Activated T-cell treated with anti-CD3 and anti-CD28 coated beads for 24 hours (primary cell): Measurements from ENCODE around the gene UXS1.

Experiments
- DNase-seq: peaks from one replicate; pipeline ENCODE4 v3.0.0-alpha.2; 2020; ENCODE audit warnings: low read depth

UXS1 gene

DNA sequence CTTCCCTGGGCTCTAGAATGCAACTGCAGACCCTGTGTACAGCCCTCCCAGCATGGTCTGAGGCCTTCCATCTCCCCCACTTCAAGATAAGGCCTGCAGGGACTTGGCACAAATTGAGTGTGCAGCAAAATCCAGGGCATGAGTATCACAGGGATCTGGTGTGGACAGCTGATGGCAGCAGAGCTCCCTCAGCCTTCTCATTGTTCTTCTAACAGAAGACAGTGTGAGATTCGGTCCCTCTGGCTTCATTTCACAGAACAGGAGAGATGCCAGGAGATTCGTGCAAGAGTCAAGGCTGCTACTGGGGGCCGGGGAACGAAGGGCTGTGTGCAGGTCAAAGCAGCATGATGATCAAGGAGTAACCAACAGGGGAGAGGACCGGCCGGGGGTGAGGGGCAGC lies 85.8 kb downstream of the UXS1 start:
- no peak for DNase-seq

DNA sequence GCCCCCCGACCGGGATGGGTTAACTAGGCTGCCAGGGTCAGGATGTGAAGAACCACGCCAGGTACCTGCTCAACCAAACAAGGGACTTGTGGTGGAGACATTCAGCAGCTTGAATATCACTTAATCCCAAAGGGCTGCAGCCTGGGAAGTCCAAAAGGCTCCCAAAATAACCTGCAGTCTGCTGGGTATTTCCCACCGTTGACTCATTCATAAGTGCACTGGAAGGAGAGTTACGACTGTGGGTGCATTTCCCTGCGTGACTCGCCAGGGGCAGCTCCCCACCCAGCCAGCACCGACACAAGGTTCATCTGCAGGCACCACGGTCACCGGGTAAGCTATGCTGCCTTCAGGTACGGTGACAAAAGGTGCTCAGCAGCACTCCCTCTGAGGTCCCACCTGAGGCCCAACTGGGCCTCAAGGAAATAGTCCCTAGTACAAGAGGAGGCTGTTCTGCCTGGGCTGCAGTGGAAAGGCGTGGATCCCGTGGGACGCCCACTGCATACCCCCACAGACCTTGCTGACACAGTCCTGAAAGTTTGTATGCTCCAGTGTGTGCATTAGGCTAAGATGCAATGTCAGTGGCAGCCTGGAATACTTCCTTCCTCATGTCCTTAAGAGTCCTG lies 86.5 kb downstream of the UXS1 start:
- peak; percentile 40 for DNase-seq

DNA sequence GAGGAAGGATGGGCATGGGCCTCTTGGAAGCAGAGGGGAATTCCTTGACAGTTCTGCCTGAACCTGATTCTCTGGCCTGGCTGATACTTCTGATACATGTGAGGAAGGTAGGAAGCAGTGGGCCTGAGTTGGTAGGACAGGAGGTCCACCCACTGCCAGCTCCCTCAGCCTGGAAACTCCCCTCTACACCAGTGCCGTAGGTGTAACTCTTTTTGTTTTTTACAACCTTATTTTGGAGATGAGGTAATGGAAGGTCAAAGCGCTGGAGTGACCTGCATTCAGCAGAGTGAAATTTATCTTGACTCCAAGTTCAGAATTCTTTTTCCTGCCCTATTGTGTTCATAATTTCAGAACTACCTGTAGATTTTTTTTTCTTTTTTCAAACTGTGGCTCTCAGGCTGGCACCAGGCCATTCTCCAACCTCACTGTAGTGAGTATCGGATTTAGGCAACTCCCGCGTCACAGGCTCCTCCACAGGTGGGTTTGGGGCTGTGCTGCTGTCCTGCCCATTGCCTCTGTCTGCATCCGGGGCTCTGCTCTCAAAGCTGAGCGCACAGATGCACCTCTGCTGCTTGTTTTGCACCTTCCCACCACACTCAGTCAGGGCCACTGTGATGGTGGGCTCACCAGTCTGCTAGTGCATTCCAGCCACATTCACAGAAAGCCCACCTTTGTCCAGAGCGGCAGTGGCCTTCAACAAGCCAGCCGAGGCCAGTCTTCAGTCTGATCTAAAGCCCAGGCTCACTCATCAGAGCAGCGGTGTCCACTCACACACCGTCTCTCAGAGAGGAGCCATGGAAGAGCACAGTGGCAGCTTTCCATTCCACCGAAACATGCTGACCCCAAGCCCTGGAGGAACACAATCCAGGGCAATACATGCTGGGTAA lies 87.2 kb downstream of the UXS1 start:
- DNase-seq = no peak

DNA sequence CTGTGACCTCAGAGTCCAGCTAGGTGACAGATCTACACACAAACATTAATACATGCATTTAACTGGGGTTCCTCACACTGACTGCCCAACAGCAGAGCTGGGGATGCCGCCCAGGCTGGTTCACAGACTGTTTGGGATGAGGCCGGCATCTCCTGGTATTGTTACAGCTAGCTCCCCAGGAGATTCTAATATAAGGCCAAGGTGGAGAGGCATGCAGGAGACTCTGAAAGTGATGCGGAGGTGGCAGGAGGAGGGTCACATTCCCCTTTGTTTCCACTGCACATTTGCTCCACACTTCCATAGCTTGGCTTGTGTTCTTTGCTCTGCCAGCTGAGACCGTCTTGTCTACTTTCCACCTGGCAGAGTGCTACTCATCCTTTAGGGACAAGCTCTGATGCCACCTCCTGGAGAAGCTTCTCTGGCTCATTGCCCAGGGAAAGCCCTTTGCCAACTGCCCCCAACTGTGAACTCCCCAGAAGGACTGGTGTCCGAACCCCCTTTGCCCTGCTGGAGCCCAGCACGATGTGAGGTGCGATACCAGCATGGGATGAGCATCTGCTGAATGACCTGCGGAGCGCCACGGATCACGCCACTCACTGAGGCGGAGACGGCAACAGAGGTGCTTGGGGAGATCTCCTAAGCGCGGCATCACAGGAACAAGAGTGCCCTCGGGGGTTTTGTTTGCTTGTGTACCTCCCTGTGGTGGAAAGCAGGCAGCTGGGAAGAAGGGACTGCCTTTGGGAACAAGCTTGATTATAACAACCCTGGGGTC lies 88.8 kb downstream of the UXS1 start:
- DNase-seq = no peak

DNA sequence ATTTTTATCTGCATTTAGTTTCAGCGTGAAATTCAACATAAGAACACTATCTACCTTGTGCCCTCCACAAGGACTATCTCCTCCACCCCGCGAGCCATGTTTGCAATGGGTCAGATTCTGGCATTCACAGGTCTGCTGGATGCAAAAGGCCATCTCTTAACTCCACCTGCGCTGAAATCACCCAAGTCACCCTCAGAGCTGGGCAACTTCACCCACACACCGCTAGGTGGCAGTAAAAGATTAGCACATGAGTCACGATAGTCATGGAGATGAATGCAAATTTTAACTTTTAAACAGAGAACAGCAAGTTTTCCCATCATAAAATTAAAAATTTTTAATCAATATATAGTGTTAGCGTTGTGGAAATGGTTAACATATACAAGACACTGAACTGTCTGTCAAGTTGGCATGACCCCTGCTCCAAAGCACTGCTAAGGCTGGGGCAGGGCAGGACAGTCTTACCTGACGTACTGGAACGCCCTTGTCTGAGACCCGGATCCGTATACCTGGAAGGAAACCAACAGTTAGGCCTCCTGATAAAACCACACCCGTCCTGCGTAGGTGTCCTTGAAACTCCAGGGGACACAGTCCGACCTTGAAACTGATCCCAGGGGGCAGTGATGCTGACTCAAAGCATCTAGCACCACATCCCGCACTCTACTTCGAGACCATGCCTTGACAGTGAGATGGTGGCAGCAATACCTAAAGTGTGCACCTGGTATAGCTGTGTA lies 89.6 kb downstream of the UXS1 start:
- DNase-seq = peak; percentile 62

DNA sequence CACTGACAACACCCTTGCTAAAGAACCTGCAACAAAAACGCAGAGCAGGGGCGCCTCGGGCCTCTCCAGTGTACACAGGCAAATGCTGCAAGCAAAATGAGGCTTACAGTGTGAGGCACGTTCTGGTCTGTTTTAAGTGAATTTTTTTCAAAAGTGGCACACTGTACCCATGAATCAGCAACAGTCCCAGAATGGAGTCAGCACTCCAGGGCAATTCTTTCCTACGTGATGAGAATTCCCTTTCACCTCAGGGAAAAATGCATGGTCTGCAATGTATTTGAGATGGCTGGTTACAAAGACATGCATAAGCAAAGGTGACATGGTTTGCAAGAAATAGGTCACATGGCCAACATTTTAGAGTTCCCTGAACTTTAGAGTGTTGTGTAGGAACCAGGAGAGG lies 94.4 kb downstream of the UXS1 start:
- DNase-seq = no peak

DNA sequence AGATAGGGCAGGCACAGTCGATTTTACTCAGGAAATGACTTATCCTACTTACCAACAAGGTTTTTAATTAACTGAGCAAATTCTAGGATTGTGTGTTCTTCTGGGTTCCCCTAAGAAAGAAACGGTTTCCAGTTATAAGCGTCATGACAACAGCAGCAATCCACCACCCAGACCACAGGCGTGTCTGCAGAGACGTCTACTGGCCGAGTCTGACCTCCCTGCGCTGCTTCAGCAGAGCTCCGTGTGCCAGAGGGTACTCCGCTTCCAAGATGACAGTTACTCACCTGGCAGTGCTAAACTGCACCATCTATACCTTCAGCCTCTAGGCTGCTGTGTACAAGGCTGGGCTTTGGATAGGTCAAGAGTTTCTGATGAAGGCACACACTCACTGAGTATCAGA lies 95.4 kb downstream of the UXS1 start:
- no peak for DNase-seq

DNA sequence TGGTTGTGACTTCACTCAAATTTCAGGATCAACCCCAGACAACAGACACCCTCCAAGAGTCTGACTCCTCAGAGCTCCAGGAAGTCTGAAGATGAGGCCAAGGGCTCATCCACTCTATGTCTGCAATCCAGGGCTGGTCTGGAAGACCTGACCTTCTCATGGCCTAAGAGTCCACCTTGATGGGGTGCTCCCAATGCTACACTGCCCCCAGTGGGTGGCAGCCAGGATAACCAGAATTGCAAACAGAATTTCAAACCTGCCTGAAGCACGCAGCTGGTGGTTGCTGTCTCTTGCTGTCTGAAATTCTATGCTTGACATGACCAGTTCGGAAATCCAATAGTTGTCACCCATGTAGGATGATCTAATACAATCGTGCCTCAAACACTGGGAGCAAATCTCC lies 96.0 kb downstream of the UXS1 start:
- no peak for DNase-seq

DNA sequence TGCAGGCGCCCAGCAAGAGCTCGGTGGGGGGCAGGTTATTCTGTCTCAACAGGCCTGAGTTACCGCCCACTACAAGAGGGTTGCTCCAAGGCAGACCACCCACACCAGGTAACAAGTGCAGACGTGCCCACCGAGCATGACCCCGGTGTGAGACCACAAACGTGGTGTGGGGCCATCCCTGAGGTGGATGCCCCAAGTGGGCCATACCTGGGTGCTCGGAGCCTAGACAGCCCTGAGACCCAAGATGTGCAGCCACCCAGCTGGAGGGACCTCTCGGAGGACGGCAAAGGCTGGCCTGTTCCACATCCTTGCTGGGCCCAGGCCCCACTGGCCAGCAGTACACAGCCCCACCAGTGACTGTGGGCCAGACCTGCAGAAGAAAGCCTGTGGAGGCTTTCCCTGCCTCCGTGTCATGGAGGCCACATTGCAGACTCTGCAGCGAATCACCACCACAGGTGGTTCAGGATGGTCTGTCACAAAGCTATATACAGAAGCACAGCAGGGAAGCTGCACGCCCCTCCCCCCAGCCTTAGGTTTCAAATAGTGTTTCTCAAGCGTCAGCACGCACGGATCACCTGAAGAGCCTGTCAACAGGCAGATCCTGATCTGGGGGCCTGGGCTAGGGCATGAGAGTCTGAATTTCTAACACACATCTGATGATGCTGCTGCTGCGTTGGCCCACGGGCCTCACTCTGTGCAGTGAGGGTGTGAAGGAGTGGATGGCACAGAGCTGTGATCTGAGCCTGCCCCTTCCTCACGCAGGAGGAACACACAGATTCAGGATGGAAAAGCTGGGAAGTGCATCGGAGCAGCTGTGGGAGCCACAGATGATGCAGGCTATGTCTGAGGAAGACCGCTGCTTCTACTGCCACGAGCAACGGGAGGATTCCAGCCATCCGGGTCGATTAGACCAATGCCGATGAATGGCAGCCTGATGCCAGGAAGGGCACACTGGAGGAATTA lies 96.8 kb downstream of the UXS1 start:
- DNase-seq = no peak

DNA sequence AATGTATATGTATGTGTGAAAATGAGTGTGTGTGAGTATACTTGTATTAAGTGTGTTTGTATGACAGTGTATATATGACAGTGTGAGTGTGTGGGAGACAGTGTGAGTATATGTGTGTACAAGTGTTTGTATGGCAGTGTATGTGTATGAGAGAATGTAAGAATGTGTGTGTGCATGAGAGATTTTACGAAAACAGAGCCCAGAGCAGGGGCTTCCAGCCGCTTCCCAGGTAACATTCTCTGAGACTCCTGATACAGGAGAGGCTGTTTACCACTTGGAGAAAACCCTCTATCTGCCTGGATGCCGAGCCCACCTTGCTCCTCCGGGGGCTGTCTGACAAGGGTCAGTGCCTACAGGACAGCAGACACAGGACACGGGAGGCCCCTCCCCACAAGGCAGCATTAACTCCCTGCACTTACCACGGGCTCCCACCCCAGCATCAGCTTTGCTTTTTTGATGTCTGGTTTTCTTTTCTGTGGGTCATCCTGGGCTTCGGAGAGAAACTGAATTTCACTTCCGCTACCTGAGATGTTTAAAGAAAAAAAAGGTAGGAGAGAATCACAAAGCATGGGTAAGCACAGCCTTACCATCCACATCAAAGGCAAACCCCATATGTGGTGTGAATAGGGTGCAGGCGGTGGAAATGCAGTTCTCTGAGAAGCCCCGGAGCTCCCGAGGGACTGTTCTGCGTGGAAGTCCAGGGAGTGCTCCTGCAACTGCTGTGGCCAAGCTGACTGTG lies 97.6 kb downstream of the UXS1 start:
- no peak for DNase-seq

DNA sequence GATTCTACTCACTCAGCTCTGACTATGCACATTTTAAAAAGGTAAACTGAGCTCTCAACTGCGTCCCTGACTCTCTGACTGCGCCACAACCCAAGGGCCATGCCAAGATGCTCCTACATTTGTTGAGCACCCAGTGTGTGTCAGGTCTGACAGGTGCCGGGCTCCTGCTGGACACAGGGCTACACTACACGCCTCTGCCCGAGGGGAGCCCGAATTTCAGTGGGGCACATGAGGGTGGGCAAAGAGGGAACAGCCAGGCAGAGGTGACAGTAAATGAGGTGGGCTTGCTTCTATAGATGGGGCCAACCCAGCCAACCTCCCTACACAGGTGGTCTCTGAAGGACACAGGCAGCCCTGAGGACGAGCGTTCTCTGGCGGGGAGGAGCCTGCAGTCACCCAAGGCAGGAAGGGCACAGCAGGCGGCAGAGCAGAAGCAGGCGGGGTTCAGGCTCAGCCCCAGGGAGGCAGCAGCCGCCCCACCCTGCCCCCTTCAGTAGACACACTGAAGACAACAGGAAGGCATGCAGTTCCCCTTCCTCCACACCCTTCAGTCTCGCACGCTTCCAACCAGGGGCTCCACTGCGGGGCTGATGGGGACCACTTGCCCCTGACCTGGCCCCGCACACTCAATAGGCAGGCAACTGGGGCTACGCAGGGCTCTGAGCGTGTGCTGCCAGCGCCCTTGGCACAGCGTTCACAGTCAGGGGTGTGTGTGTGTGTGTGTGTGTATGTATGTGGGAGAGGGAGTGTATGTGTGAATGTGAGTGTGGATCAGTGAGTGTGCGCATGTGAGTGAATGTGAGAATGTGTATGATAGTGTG lies 98.4 kb downstream of the UXS1 start:
- DNase-seq = peak; percentile 45

DNA sequence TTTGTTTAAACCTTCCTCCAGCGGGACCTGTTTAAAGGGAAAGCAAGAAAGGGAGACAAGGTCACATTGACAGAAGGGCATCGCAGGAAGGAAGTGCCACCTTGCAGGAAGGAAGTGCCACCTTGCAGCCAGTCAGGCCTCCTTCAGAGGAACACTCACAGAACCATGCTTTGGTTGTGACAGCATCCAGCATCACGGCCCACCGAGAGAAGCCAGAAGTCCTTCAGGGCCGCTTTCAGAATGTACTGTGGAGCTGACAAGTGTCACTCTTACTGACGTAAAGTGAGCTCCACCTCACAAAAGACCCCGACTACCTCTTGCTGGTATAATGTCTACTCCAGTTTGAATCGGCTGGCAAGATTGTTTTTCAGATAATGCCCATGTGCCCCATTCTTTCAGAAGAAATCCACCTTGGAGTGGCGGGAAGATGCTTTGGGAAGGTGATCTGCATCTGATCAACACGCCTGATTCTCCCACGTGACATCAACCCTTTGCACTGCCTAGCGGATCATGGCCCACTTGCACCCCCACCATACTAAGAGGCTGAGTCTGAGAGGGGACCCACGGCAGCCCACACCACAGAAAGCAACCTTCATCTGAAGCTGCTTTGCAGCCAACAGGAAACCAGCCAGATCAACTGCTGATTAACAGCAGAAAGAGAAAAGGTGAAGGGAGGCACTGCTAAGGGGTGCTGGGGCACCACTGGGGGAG lies 99.8 kb downstream of the UXS1 start:
- peak; percentile 26 for DNase-seq

DNA sequence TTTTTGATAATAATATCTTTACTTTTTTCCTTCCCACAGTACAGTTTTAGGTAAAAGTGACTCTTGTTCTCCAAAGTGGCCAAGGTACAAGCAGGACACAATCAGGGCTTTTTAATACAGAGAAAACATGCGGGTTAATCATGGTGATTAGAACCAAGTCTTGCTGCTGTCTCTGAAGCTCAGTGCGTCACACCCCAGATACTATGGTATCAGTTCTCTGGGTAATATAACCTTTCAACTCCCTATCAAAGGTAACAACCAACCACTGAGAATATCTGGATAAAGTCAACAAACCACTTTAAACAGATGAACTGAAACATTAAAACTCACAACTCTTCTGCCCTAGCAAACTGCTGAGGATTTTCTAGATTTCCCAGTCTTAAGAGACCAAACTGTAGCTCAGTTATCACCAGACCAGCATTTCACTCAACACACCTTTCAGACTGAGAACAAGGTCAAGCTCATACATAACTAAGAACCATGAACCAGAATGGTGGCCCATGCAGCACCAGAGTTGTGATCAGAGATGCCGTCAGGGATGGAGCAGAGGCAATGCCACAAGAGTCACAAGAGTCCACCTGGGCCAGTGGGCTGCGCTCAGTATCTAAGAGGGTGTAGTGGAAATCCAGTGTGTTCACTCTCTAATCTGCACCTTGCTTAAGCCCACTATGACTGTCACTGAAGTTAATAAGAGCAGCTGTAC lies 103.0 kb downstream of the UXS1 start:
- no peak for DNase-seq

DNA sequence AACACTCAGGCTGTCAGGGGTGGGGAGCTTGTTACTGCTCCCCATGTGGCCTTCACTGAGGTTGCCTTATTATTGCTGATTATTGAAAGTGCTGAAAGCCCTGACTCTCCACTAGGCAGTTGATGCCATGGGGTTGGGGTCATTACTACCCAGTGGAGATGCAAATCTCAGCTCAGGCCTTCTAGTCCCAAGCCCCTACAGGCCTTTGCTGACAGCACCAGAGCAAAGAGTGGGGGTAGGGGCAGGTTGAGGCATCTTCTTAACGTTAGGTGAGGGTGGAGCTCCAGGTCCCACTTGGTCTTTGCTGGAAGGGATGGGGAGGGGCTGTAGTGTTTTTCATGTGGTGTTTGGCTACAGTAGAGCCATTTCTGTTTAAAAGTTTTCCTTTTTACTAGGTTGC lies 104.5 kb downstream of the UXS1 start:
- no peak for DNase-seq

DNA sequence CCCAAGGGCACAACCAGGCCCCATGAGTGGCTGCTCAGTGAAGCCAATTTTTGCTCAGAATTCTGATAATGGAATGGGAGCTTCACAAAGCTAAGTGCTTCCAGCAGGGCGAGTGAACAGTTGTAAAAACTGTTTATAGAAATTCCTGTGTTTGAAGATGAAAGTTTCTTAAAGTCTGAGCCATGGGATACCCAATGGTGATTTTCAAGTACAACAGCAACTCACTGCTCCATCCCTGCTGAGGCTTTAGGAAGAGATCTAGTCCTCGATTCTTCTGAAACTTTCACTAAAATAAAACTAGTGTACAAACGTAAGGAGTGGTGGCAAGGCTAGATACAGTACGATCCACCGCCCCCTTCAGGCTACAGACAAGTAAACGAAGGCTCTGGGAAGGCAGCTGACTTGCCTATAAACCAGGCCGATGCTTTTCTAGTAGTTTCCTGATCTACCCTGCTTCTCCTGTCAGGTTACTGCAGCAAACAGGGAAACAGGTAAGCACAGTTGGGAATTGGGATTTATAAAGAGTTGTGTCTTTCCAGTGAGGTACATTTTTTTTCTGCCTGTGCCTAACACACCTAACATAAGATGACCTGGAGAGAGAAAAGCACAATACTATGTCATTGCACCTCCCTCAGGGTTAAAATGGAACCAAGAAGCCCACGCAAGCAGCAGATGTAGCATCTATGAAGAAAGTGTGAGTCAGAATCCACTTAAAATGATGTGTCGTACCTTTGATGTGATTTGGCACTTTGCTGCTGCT lies 108.7 kb downstream of the UXS1 start:
- DNase-seq = peak; percentile 39

DNA sequence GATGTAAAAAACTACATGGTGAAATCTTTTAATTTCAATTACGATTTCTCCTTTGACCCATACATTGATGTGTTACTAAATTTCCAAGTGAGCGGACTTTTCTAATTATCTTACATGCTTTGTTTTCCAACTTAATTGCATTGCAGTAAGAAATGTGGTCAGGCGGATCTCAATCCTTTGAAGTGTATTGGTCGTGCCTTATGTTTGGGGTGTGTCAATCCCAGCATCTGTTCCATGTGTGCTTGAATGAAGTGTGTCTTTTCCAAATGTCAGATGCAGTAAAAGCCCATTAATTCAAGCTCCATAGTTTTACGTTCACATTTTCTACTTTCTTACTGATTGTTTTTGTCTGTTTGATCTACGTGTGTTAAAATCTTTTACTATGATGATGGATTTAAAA lies 113.1 kb downstream of the UXS1 start:
- DNase-seq = no peak

DNA sequence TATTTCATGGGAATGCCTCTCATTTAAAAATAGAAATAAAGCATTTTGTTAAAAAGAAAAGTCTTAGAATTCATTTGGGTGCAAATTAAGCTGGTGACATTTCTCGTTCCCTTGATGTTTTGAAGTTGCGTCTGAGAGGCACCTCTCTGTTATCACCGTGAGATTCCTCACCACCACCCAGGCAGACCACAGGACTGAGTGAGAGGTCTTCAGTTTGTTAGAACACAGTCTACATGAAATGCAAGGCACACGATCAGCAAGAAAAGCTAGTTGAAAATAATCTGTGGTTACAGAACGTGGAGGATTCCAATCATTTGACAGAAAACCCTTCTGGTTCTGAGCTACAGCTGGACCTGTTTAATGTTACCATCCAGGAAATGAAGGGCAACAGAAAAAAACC lies 116.0 kb downstream of the UXS1 start:
- no peak for DNase-seq
